ENCODE results near the gene RASD1.
A peak's percentile ranks its signal among the peaks of the same experiment; 100 is the strongest.
"Not testable (repeated sequence)": the region's sequence is repeated elsewhere in the genome, so short reads cannot be mapped to it uniquely, and the experiment has no call there.

The RASD1 gene

GRCh38 chr17:17498606-17499301 is 2.6 kb upstream of the RASD1 start:
- Mint-ChIP-seq H3K4me3 (no peak overlapping the region), H3K27ac (no peak overlapping the region), H3K36me3 (ENCODE audit: low read depth) (no peaks in the 10 kb centered on the region), H3K4me1 (ENCODE audit: low read depth) (peaks cover 17% of the 10 kb centered on the region), H3K27me3 (peaks cover 17% of the 10 kb centered on the region), H3K9me3 (no peaks in the 10 kb centered on the region)

DNA sequence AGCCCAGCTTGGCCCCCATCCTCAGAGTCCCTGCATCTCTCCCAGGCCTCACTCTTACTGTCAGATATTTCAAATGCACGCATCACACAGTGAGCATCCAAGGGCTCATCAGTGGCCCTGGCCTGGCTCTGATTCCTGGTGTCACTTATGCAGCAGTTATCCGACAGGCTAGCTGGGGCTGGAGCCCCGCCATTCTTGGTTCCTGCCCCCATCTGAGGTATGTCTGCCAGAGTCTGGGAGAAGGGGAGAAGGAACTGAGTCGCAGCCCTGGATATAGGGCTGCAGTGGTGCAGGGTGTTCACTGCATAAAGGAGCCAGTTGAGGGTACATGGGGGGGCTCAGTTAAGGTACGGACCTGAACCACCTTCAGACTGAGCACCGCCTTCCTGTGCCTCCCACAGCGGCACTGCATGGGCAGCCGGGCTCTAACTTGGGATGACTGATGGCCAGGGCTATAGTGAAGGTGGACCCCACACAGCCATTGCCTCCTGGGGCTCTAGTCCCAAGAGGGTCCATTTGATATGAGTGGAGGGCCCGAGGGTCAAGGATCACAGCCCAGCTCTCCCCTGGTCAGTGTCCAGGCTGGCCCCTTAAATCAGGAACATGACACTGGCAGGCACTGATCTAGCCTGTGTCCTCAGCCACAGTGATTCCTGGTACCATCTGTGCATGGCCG is 1.8 kb upstream of the RASD1 start:
- Mint-ChIP-seq H3K4me1 (ENCODE audit: low read depth) (peaks cover 17% of the 10 kb centered on the region), H3K27ac (no peak overlapping the region), H3K27me3 (peaks cover 17% of the 10 kb centered on the region), H3K4me3 (no peak overlapping the region), H3K36me3 (ENCODE audit: low read depth) (no peaks in the 10 kb centered on the region), H3K9me3 (no peaks in the 10 kb centered on the region)

DNA sequence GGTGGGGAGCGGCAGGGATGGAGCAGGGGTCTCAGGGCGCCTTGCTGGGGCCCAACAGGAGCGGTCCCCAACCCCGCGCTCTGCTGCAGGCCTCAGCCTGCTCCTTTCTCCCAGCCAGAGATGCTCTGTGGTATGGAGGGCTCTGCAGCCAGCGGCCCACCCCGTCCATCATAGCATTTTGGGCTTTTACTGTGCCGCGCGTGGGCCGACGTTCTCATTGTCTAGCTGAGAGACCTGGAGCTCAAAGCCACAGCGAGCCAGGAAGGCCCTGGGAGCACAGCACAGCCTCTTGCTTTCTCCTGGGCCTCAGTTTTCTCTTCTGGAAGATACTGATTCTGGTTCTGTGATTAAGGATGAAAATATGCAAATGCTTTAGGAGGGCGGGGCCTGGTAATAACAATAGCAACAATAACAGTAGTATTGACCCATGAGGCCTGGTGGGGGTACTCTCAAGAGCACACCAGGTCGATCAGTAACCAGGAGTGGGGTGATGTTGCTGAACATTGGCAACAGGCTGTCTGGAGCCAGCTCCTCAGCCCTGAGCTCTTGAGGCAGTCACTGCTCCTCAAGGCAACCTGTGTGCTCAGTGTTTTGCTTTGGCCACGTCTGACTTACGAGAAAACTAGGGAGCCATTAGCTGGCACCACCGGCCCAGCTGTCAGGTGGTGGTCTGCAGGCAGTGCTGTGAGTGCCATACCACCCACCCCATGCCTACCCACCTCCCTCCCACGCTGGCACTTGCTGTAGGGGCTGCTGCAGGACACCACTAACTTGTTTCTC is 1.1 kb upstream of the RASD1 start:
- peak overlapping the region; percentile 47 for H3K4me3 Mint-ChIP-seq
- H3K27ac Mint-ChIP-seq: no peak overlapping the region
- no peaks in the 10 kb centered on the region for H3K9me3 Mint-ChIP-seq
- H3K36me3 Mint-ChIP-seq (ENCODE audit: low read depth): peaks cover 5% of the 10 kb centered on the region
- H3K4me1 Mint-ChIP-seq (ENCODE audit: low read depth): peaks cover 17% of the 10 kb centered on the region
- H3K27me3 Mint-ChIP-seq: peaks cover 17% of the 10 kb centered on the region

DNA sequence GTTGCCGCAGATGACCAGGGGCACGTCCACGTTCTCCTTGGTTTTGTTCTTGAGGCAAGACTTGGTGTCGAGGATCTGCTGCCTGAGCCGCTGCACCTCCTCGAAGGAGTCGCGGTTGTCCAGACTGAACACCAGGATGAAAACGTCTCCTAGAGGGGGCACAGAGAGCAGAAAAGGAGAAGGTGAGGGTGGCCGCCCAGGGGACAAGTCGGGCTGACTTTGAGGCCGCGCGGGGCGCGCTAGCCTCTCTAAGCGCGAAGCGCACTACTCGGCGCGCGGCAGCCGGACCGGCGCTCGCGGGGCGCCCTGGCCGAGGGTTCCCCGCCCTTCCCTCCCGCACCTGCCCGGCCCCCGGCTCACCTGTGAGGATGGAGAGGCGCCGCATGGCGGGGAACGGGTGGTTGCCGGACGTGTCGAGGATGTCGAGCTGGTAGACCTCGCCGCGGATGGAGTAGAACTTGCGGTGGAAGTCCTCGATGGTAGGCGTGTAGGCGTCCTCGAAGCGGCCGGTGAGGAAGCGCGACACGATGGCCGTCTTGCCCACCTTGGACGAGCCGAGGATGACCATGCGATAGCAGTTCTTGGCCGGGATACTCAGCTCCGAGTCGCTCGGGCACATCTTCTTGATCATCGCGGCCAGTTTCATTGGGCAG is 533 bp downstream of the RASD1 start:
- H3K4me3 Mint-ChIP-seq: peak overlapping the region; percentile 74
- H3K27ac Mint-ChIP-seq: no peak overlapping the region
- H3K36me3 Mint-ChIP-seq (ENCODE audit: low read depth): peaks cover 14% of the 10 kb centered on the region
- H3K9me3 Mint-ChIP-seq: no peaks in the 10 kb centered on the region
- peaks cover 17% of the 10 kb centered on the region for H3K4me1 Mint-ChIP-seq (ENCODE audit: low read depth)
- H3K27me3 Mint-ChIP-seq: peaks cover 17% of the 10 kb centered on the region

DNA sequence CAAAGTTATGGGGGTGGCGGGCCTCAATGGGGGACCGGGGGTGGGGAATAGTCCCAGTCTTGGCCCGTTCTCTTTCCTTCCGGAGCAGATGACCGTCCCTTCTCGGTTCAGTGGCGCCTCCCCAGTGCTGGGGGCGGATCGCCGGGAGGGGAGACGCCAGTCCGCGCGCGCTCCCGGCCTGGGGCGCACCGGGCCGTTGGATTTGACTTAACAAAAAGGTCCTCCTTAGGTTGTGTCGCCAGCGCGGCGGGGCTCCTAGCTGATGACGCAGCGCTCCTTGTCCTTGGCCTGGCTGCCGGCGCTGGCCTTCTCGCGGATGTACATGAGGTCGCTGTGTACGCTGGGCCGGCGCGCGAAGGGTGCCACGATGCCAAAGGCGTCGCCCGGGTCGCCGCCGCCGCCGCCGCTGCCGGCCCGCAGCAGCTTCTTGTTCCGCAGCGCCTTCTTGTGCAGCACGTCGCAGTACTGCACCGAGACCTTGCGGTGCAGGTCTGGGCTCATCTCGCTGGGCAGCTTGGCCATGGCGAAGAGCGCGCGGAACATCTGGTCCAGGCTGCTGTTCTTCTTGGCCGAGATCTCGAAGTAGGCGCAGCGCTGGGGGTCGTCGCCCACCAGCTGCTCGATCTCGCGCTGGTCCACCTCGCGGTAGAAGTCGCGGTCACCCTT is 1.2 kb downstream of the RASD1 start:
- no peak overlapping the region for H3K27ac Mint-ChIP-seq
- H3K36me3 Mint-ChIP-seq (ENCODE audit: low read depth): peaks cover 18% of the 10 kb centered on the region
- peaks cover 17% of the 10 kb centered on the region for H3K4me1 Mint-ChIP-seq (ENCODE audit: low read depth)
- H3K27me3 Mint-ChIP-seq: peaks cover 13% of the 10 kb centered on the region
- no peaks in the 10 kb centered on the region for H3K9me3 Mint-ChIP-seq
- H3K4me3 Mint-ChIP-seq: peak overlapping the region; percentile 74

GRCh38 chr17:17494499-17494869 is 1.7 kb downstream of the RASD1 start:
- Mint-ChIP-seq H3K4me1 (ENCODE audit: low read depth) (peaks cover 17% of the 10 kb centered on the region), H3K9me3 (no peaks in the 10 kb centered on the region), H3K4me3 (no peak overlapping the region), H3K27me3 (peaks cover 13% of the 10 kb centered on the region), H3K27ac (no peak overlapping the region), H3K36me3 (ENCODE audit: low read depth) (peaks cover 23% of the 10 kb centered on the region)

DNA sequence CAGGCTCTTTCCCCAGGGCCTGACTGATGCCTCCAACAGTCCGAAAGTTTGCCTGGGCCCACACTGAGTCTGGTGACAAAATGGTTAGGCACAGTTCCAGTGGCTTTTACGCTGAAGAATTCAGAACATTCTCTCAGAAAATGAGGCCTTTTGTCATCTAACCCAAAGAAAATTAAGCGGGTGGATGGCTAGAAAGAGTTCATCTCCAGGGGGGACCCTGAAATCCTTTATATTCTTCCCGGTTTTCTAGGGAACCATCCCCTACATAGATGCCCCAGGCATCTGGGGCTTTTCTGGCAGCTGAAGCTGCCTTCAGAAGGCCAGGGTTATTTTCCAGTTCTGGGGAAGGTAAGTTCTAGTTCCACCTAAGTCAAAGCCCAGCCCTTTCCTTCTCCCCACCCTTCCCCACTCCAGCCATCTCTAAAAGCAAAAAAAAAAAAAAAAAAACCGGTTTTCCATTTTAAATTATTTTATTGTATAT is 2.2 kb downstream of the RASD1 start:
- Mint-ChIP-seq H3K4me1 (ENCODE audit: low read depth) (peaks cover 17% of the 10 kb centered on the region), H3K27ac (no peak overlapping the region), H3K27me3 (peaks cover 13% of the 10 kb centered on the region), H3K36me3 (ENCODE audit: low read depth) (peaks cover 26% of the 10 kb centered on the region), H3K9me3 (no peaks in the 10 kb centered on the region), H3K4me3 (no peak overlapping the region)

DNA sequence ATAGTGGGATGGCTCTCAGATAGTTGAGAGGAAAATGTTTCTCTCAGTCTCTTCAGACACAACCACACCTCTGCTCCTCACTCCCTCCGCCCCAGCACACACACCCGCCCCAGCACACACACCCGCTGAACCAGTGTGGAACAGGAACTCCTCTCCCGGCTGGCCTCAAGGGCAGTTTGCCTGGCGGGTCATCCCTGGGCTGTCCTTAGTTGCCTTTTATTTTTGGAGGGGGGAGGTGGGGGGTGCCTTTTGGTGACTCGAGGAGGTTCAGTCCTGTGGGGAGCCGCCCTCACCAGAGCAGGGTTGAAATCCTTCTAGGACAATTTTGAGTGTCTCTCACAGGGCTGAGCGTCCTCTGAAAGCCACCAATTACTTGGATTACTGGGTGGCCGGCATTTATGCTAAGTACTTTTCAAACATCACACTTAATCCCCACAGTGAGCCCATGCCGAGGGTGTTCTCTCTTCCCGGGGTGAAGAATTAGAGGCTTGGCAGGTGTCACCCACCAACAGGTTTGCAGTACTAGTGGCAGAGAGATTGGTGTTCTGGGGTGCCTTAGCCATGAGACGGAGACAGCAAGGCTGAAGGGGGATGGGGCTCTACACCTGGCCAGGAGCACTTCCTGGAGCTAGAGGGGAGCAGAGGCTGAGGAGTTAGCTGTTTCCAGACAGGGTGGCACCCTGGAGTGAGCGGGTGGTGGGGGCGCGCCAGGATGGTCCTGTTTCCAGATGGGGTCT is 2.8 kb downstream of the RASD1 start:
- Mint-ChIP-seq H3K36me3 (ENCODE audit: low read depth) (peaks cover 31% of the 10 kb centered on the region), H3K27ac (no peak overlapping the region), H3K9me3 (no peaks in the 10 kb centered on the region), H3K27me3 (peaks cover 13% of the 10 kb centered on the region), H3K4me3 (no peak overlapping the region), H3K4me1 (ENCODE audit: low read depth) (peaks cover 21% of the 10 kb centered on the region)

- H3K4me1 Mint-ChIP-seq (ENCODE audit: low read depth): peaks cover 27% of the 10 kb centered on the region
- no peak overlapping the region for H3K4me3 Mint-ChIP-seq
- peaks cover 38% of the 10 kb centered on the region for H3K36me3 Mint-ChIP-seq (ENCODE audit: low read depth)
- H3K27ac Mint-ChIP-seq: no peak overlapping the region
- H3K9me3 Mint-ChIP-seq: no peaks in the 10 kb centered on the region
- H3K27me3 Mint-ChIP-seq: peaks cover 13% of the 10 kb centered on the region
These were observed 3.6 kb downstream of the RASD1 start for GRCh38 chr17:17492571-17492970.

DNA sequence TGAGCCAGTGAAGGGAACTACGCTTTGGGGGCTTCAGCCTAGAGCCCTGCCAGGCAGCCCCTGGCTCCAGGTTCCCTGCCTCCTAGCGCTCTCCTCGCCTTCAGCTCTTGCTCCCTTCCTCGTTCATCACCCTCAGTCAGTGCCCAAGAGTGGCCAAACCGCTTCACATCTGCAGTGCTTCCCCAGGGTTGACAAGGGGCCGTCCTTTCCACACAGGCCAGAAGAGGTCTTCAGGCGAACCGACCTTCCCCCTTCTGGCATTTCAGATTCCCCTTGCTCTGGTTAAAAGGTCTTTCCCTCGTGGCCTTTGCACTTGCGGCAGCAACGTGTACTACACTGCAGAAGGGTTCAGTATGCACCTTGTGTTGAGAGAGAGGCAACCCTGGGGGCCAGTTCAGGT is 4.1 kb downstream of the RASD1 start:
- Mint-ChIP-seq H3K27me3 (peaks cover 13% of the 10 kb centered on the region), H3K36me3 (ENCODE audit: low read depth) (peaks cover 43% of the 10 kb centered on the region), H3K4me3 (no peak overlapping the region), H3K27ac (no peak overlapping the region), H3K9me3 (no peaks in the 10 kb centered on the region), H3K4me1 (ENCODE audit: low read depth) (peaks cover 28% of the 10 kb centered on the region)

DNA sequence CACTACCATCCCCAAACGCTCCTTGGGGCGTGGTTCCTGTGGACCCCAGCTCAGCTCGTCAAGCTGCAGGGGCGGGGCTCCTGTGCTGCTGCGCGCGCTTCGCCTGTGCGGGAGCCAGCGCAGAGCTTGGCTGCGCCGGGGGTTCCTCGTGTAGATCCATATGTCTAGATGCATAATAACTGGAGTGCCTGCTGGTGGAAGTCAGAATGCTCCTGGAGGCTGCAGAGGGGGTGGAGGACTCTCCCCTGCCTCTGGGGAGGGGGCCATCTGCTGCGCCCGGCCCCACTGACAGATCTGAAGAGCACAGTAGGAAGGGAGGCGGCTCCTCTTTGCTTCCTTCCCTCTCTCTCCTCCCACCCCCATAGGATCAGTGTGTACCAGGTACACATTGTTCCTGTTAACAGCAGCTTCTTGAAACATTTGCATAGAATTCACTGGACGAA is 4.6 kb downstream of the RASD1 start:
- peaks cover 46% of the 10 kb centered on the region for H3K36me3 Mint-ChIP-seq (ENCODE audit: low read depth)
- no peaks in the 10 kb centered on the region for H3K9me3 Mint-ChIP-seq
- H3K4me3 Mint-ChIP-seq: no peak overlapping the region
- no peak overlapping the region for H3K27ac Mint-ChIP-seq
- peaks cover 13% of the 10 kb centered on the region for H3K27me3 Mint-ChIP-seq
- H3K4me1 Mint-ChIP-seq (ENCODE audit: low read depth): peaks cover 30% of the 10 kb centered on the region

DNA sequence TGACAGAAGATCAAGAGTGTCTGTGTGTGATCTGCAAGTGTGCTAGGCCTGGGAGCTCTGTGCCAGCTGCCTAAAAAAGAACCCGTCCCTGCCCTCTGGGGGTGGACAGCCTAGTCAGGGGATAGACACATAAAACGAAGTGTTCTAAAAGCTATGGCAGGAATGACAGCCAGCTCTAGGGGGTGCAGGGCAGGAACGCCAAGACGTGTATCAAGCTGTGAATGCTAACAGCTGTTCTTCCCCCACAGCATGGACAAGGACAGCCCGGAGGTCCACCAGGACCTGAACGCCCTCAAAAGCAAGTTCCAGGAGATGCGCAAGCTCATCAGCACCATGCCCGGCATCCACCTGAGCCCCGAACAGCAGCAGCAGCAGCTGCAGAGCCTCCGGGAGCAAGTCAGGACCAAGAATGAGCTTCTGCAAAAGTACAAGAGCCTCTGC is 5.1 kb downstream of the RASD1 start:
- Mint-ChIP-seq H3K9me3 (no peaks in the 10 kb centered on the region), H3K4me3 (no peak overlapping the region), H3K4me1 (ENCODE audit: low read depth) (peaks cover 30% of the 10 kb centered on the region), H3K36me3 (ENCODE audit: low read depth) (peaks cover 47% of the 10 kb centered on the region), H3K27ac (no peak overlapping the region), H3K27me3 (peaks cover 13% of the 10 kb centered on the region)

GRCh38 chr17:17487998-17488397 is 8.2 kb downstream of the RASD1 start:
- no peak overlapping the region for H3K27ac Mint-ChIP-seq
- no peaks in the 10 kb centered on the region for H3K9me3 Mint-ChIP-seq
- peaks cover 59% of the 10 kb centered on the region for H3K36me3 Mint-ChIP-seq (ENCODE audit: low read depth)
- no peak overlapping the region for H3K4me3 Mint-ChIP-seq
- H3K4me1 Mint-ChIP-seq (ENCODE audit: low read depth): peaks cover 38% of the 10 kb centered on the region
- H3K27me3 Mint-ChIP-seq: no peaks in the 10 kb centered on the region

GRCh38 chr17:17486416-17486815 is 9.8 kb downstream of the RASD1 start:
- H3K4me3 Mint-ChIP-seq, H3K9me3 Mint-ChIP-seq, H3K27me3 Mint-ChIP-seq, H3K27ac Mint-ChIP-seq: not testable (repeated sequence)
- Mint-ChIP-seq H3K36me3 (ENCODE audit: low read depth) (peaks cover 58% of the 10 kb centered on the region), H3K4me1 (ENCODE audit: low read depth) (peaks cover 53% of the 10 kb centered on the region)

Measured in stimulated activated naive CD8-positive, alpha-beta T cell treated with anti-CD3 and anti-CD28 coated beads, Interleukin-15, Interleukin-2, amounts not matched to agents 100 ng/mL and 50 ng/mL, for 24 hours (primary cell).